Renal cortex interstitium (tissue), 11 donors: ENCODE results near the gene SPTSSA. TPM values are rescaled to one million over a fixed set of nuclear protein-coding genes. Genes with fewer than 3 reads are reported as not detected.
"Not testable (repeated sequence)": the region's sequence is repeated elsewhere in the genome, so short reads cannot be mapped to it uniquely, and the experiment has no call there.

Source experiments
- DNase-seq, 11 donors: peaks; one replicate each; pipeline ENCODE4 v3.0.0-alpha.2; 2013; ENCODE audit warnings: low read depth in 9 of 11, low spot score in 4 of 11; ENCODE audit errors: extremely low read depth in 1 of 11
- polyA plus RNA-seq, 3 donors: library from polyadenylated mRNA; unstranded; fragments of 120-200 nt; gene quantifications; one replicate each; pipeline ENCODE4 v1.2.1, GENCODE V29; 2013; ENCODE audit not compliant: insufficient read length in 3 of 3

The SPTSSA gene
- polyA plus RNA-seq, 3 donors: 28.5 to 34.0 (median 30.9) TPM

DNA sequence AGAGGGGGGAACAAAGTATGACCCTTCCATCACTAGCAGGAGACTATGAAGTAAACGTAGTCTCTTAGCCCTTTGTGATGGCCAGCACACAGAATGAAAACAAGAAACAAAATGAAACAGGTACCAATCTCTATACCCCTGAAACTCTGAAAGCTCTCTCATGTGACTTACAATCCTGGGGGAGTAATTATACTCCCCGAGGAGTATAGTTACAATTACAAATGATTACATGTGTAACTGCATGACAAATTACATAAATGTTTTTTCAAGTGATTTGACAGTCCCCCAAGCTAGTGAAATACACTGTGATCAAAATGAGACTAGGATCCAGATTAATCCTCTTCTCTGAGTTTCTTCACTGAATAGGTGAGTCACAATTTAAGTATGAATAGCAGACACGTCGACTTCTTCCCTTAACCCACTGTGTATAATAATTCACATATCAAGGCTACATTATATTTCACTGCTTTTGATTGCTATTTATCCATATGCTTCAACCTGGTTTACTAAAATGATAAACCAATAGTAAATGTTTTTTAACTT is 74.0 kb downstream of the SPTSSA start:
- DNase-seq: no peak

DNA sequence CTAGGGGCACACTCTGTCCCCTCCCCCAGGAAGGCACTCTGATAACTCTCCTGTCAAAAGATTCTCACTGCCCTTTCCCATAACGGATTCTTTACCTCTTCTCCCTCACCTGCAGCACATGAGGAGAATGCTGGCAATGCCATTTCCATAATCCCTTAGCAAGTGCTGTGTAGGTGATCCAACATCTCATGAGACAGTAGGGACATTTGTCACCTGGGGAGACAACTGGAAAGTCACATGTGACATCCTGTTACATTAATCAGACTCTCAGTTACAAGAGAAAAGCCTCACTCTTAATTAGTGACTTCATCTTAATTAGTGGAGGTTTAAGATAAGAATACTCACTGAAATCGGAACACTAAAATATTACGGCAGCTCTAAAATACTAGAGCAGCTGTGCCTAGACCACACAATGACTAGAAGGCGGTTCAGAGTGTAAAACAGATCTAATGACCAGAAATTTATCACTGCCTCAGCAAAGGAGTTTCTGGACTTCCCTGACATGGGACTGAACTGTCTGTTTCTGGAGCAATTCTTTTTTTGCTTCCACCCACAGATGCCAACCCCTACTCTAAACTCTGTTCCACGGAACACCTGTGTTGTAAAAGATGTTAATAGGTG is 75.1 kb downstream of the SPTSSA start:
- no peak for DNase-seq

DNA sequence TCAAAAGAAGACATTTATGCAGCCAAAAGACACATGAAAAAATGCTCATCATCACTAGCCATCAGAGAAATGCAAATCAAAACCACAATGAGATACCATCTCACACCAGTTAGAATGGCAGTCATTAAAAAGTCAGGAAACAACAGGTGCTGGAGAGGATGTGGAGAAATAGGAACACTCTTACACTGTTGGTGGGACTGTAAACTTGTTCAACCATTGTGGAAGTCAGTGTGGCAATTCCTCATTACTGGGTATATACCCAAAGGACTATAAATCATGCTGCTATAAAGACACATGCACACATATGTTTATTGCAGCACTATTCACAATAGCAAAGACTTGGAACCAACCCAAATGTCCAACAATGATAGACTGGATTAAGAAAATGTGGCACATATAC is 76.2 kb downstream of the SPTSSA start:
- not testable (repeated sequence) for DNase-seq

DNA sequence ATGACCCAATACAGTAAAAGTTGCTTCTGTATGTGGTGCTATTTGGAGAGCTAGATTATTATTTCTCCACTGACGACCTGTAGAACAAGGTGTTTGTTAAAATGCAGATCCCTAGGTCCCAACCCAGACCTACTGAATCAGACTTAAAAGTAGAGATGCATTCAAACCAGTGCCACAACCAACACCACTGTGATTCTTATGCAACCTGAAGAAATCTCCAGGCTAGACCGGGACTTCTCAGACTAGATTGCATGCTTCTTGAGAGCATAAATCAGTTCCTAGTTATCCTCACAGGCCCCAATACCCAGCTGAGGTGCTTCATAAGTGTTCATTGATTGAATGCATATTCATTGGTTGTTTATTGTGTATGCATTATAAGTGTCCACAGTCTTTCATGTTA is 78.2 kb downstream of the SPTSSA start:
- no peak for DNase-seq

Other genes starting within 250 kb of the SPTSSA start
- gene EAPP, start 77.5 kb upstream of the SPTSSA start, polyA plus RNA-seq: 10 to 100 TPM; 62.9 to 89.6 (median 66.3) TPM
- 100 to 1,000 TPM; 101 to 139 (median 119) TPM for gene SNX6, start 167.9 kb upstream of the SPTSSA start, polyA plus RNA-seq